NCI-H524 treated with DMSO at 0.1 percent for 48 hours (cell line): Measurements from ENCODE around the gene SPATA31C1.
"Not testable (repeated sequence)": the region's sequence is repeated elsewhere in the genome, so short reads cannot be mapped to it uniquely, and the experiment has no call there.

Experiments
- DNase-seq: peaks from one replicate; lab custom pipeline; 2025; lab: John Stamatoyannopoulos, UW

The SPATA31C1 gene

GRCh38 chr9:87886933-87887505 lies 30.7 kb upstream of the SPATA31C1 start:
- no peak for DNase-seq

- DNase-seq = no peak
Measured at GRCh38 chr9:87887661-87888480, 29.9 kb upstream of the SPATA31C1 start.

- no peak for DNase-seq
Measured at GRCh38 chr9:87888501-87888900, 29.3 kb upstream of the SPATA31C1 start.

GRCh38 chr9:87889065-87889881 lies 28.5 kb upstream of the SPATA31C1 start:
- DNase-seq = no peak

GRCh38 chr9:87889882-87890252 lies 27.9 kb upstream of the SPATA31C1 start:
- DNase-seq = no peak

GRCh38 chr9:87890837-87891236 lies 26.9 kb upstream of the SPATA31C1 start:
- DNase-seq = no peak

GRCh38 chr9:87891754-87892153 lies 26.0 kb upstream of the SPATA31C1 start:
- no peak for DNase-seq

GRCh38 chr9:87892956-87893355 lies 24.8 kb upstream of the SPATA31C1 start:
- DNase-seq = no peak

GRCh38 chr9:87894998-87895625 lies 22.6 kb upstream of the SPATA31C1 start:
- DNase-seq = no peak

- no peak for DNase-seq
Measured at GRCh38 chr9:87896891-87897290, 20.9 kb upstream of the SPATA31C1 start.

GRCh38 chr9:87898151-87898550 lies 19.6 kb upstream of the SPATA31C1 start:
- no peak for DNase-seq

- not testable (repeated sequence) for DNase-seq
Measured at GRCh38 chr9:87902371-87902770, 15.4 kb upstream of the SPATA31C1 start.

GRCh38 chr9:87909310-87910041 lies 8.3 kb upstream of the SPATA31C1 start:
- no peak for DNase-seq

- no peak for DNase-seq
Measured at GRCh38 chr9:87910821-87911220, 6.9 kb upstream of the SPATA31C1 start.

- not testable (repeated sequence) for DNase-seq
Measured at GRCh38 chr9:87919013-87919412, 1.3 kb downstream of the SPATA31C1 start.

GRCh38 chr9:87921561-87921960 lies 3.8 kb downstream of the SPATA31C1 start:
- not testable (repeated sequence) for DNase-seq

GRCh38 chr9:87923012-87923411 lies 5.2 kb downstream of the SPATA31C1 start:
- DNase-seq = not testable (repeated sequence)

GRCh38 chr9:87924851-87925250 lies 7.1 kb downstream of the SPATA31C1 start:
- not testable (repeated sequence) for DNase-seq

GRCh38 chr9:87929152-87929551 lies 11.4 kb downstream of the SPATA31C1 start:
- not testable (repeated sequence) for DNase-seq

- DNase-seq = not testable (repeated sequence)
Measured at GRCh38 chr9:87934444-87934843, 16.7 kb downstream of the SPATA31C1 start.

- not testable (repeated sequence) for DNase-seq
Measured at GRCh38 chr9:87937352-87937751, 19.6 kb downstream of the SPATA31C1 start.
